Measurements from ENCODE around the gene LTC4S.
A peak's percentile ranks its signal among the peaks of the same experiment; 100 is the strongest.

Gene LTC4S

DNA sequence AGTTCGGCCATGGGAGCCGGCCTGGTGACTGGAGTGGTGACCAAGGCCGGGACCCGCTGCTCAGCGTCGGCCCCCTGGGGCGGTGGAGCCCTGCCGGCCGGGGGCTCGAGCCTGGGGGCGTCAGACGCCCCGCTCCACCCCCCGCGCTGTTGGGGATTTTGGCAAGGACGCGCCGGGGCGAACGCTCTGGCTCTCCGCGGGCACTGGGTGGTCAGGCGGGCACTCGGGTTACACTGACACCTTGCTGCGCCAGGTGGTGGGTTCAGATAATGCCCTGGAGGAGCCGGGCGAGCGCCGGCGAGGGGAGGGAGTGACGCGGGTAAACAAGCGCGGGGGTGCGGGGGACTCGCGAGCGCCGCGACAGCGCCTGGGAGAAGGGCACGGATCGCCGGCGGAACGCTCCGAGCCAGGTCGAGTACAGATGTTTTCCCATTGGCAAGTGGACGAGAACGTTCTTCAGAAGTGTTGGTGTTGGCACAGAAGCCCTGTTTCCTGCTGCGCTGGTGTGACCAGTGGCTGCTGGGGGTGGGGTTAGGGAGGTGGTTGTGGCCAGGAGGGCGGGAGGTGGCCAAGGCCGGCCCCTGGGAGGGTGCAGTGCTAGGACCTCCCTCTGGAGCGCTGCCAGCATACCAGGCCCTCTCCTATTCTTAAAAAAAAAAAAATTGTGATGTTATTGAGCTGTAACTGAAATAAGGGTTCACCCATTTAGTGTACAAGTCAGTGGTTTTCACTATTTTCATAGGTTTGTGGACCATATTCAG lies 27.7 kb downstream of the LTC4S start:
- DNase-seq (ENCODE audit: extremely low read depth, low read depth) = peak; percentile 74
- TF ChIP-seq, protein P1, sequence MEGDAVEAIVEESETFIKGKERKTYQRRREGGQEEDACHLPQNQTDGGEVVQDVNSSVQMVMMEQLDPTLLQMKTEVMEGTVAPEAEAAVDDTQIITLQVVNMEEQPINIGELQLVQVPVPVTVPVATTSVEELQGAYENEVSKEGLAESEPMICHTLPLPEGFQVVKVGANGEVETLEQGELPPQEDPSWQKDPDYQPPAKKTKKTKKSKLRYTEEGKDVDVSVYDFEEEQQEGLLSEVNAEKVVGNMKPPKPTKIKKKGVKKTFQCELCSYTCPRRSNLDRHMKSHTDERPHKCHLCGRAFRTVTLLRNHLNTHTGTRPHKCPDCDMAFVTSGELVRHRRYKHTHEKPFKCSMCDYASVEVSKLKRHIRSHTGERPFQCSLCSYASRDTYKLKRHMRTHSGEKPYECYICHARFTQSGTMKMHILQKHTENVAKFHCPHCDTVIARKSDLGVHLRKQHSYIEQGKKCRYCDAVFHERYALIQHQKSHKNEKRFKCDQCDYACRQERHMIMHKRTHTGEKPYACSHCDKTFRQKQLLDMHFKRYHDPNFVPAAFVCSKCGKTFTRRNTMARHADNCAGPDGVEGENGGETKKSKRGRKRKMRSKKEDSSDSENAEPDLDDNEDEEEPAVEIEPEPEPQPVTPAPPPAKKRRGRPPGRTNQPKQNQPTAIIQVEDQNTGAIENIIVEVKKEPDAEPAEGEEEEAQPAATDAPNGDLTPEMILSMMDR (IDR thresholded peaks at IDR 0.05; ENCODE audit: low read depth, low read length, missing control alignments) = no peak
- peak overlapping the region; percentile 93 for H3K4me3 ChIP-seq (replicated peaks; ENCODE audit: low read depth, low read length)

DNA sequence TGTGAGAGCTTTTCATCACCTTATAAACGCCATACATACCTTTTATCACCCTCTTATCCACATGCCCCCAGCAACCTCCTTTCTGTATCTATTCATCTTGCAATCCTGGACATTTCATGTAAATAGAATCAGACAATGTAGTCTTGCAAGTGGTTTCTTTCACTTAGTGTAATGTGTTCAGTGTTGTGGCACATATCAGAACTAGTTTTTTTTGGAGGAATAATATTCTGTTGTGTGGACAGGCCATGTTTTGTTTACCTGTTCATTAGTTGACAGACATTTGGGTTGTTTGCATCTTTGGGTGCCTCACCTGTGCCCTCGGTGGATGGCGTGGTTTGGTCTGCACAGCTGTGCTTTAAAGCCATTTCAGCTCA lies 28.3 kb downstream of the LTC4S start:
- peak overlapping the region; percentile 93 for H3K4me3 ChIP-seq (replicated peaks; ENCODE audit: low read depth, low read length)
- DNase-seq (ENCODE audit: extremely low read depth, low read depth) = no peak
- TF ChIP-seq, protein P1 (IDR thresholded peaks at IDR 0.05; ENCODE audit: low read depth, low read length, missing control alignments) = no peak

DNA sequence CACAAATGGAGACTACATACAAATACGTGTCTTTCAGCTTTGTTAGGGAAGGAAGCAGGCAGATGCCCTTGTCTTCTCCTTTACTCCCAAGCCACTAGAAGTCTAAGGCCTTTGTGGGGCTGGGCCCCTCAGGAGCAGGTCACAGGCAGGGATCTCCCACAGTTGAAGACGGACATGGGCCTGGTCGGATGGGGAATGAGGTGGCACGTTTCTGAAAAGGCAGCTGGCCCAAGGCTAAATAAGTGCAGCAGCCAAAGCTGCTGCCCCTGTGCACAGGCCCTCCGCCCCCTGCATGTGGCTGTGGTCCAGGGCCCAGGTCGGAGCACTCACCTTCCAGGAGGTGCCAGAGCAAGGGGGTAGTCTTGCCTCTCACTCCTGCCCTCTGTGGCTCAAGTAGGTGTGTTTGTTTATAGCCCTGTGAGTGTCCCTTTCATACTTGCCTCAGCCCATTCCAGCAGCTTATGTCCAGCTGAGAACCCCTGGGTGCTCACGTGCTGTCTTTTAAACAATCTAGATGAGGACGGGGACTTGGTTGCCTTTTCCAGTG lies 28.7 kb downstream of the LTC4S start:
- peak overlapping the region; percentile 93 for H3K4me3 ChIP-seq (replicated peaks; ENCODE audit: low read depth, low read length)
- DNase-seq (ENCODE audit: extremely low read depth, low read depth) = no peak
- TF ChIP-seq, protein P1 (IDR thresholded peaks at IDR 0.05; ENCODE audit: low read depth, low read length, missing control alignments) = no peak

DNA sequence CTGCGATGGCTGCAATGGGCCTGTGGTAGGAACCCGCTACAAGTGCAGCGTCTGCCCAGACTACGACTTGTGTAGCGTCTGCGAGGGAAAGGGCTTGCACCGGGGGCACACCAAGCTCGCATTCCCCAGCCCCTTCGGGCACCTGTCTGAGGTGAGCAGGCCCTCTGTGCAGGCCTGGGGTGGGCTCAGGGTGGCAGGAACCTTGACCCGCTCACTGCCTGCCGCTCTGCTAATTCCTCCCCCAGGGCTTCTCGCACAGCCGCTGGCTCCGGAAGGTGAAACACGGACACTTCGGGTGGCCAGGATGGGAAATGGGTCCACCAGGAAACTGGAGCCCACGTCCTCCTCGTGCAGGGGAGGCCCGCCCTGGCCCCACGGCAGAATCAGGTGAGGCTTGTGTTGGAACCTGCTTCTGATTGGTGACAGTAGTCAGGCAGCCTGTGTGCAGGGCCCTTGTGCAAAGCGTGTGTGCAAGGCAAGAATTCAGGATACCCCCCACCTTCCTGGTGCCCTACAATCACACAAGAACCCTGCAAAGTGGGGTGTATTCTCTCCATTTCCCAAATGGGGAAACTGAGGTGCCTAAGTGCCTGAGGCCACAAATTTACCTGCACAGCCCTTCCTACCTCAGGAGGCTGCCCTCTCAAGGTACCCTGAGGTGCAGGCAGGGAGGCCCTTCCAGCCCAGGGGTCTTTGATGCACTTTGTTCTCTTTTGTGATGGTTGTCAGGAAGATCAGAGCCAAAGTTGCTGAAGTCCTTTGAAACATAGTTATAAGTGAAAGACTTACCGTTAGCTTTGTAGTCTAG lies 30.4 kb downstream of the LTC4S start:
- no peak overlapping the region for H3K4me3 ChIP-seq (replicated peaks; ENCODE audit: low read depth, low read length)
- TF ChIP-seq, protein P1 (IDR thresholded peaks at IDR 0.05; ENCODE audit: low read depth, low read length, missing control alignments) = no peak
- DNase-seq (ENCODE audit: extremely low read depth, low read depth) = no peak

DNA sequence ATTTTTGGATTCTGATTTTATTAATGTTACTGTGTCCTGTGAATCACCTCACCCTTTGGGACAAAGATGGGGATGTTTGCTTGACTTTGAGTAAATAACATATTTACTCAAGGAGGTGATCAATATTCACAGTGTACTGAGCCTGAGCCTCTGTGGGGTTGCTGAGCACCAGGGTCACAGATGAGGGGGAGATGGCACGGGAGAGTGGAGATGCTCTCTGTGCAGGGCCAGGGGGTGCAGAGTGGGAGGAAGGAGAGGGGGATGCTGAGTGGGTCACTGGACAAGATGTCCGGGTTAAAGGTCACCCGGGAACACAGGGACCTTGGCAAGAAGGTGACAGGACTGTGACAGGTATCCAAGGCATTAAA lies 30.9 kb downstream of the LTC4S start:
- no peak overlapping the region for H3K4me3 ChIP-seq (replicated peaks; ENCODE audit: low read depth, low read length)
- TF ChIP-seq, protein P1 (IDR thresholded peaks at IDR 0.05; ENCODE audit: low read depth, low read length, missing control alignments) = no peak

DNA sequence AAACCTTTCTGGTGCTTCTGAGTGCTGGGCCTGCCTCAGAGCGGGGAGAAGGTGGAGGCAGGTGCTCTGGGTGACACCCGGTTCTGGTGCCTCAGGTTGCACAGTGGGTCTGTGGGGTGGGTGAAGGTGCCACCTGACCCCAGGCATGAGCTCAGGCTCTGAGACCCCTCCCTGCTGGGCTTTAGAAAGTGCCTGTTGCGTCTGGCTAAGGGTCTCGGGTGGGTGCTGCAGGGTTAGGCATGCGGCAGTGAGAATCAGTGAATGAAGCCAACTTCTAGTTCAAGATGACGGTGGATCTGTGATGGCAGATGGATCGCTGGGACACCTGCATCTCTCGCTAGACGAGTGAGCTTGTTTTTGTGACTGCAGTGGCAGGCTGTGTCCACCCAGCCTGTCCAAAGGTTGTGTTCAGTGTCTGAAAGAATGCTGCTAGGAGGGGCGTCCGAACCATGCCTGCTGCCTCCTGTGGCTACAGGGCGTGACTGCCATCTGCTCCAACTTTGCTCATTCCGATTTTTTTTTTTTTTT lies 31.9 kb downstream of the LTC4S start:
- no peak overlapping the region for H3K4me3 ChIP-seq (replicated peaks; ENCODE audit: low read depth, low read length)
- no peak for DNase-seq (ENCODE audit: extremely low read depth, low read depth)
- TF ChIP-seq, protein P1 (IDR thresholded peaks at IDR 0.05; ENCODE audit: low read depth, low read length, missing control alignments) = no peak

More for the DNA sequence above, 30.9 kb downstream of the LTC4S start:
- DNase-seq (ENCODE audit: extremely low read depth, low read depth) = no peak
